HG03280 (cell line): Measurements from ENCODE around the gene CUX1.

Experiments used
- ATAC-seq: cut with Tn5 transposase; IDR thresholded peaks from one replicate; pipeline ENCODE4 v1.9.1; 2021; ENCODE audit warnings: mild to moderate bottlenecking, moderate library complexity; ENCODE audit not compliant: unreplicated experiment

The CUX1 gene

GRCh38 chr7:102253066-102253972, 435.9 kb downstream of the CUX1 start:
- no peak for ATAC-seq

GRCh38 chr7:102253973-102254370, 436.5 kb downstream of the CUX1 start:
- ATAC-seq: no peak

GRCh38 chr7:102254521-102254920, 437.1 kb downstream of the CUX1 start:
- no peak for ATAC-seq

- ATAC-seq: no peak
These were observed 438.1 kb downstream of the CUX1 start for GRCh38 chr7:102255501-102255900.

GRCh38 chr7:102255916-102256315, 438.5 kb downstream of the CUX1 start:
- no peak for ATAC-seq

GRCh38 chr7:102258073-102258748, 440.8 kb downstream of the CUX1 start:
- ATAC-seq: no peak

- no peak for ATAC-seq
These were observed 441.3 kb downstream of the CUX1 start for GRCh38 chr7:102258749-102259107.

- ATAC-seq: no peak
These were observed 443.4 kb downstream of the CUX1 start for GRCh38 chr7:102260856-102261255.

GRCh38 chr7:102261451-102261850, 444.0 kb downstream of the CUX1 start:
- no peak for ATAC-seq

GRCh38 chr7:102262546-102262945, 445.1 kb downstream of the CUX1 start:
- no peak for ATAC-seq

- no peak for ATAC-seq
These were observed 447.0 kb downstream of the CUX1 start for GRCh38 chr7:102264367-102264891.

GRCh38 chr7:102266541-102266940, 449.1 kb downstream of the CUX1 start:
- ATAC-seq: no peak

- ATAC-seq: no peak
These were observed 451.2 kb downstream of the CUX1 start for GRCh38 chr7:102268635-102269034.

- ATAC-seq: no peak
These were observed 452.9 kb downstream of the CUX1 start for GRCh38 chr7:102270178-102270887.

- ATAC-seq: no peak
These were observed 453.9 kb downstream of the CUX1 start for GRCh38 chr7:102271158-102271798.

GRCh38 chr7:102272075-102272916, 454.9 kb downstream of the CUX1 start:
- peak; percentile 51 for ATAC-seq

GRCh38 chr7:102272917-102273748, 455.7 kb downstream of the CUX1 start:
- no peak for ATAC-seq

- ATAC-seq: no peak
These were observed 456.6 kb downstream of the CUX1 start for GRCh38 chr7:102273749-102274712.
